ENCODE results near the gene RAP1GDS1. TPM values are rescaled to one million over a fixed set of nuclear protein-coding genes. Genes with fewer than 3 reads are reported as not detected.

The RAP1GDS1 gene, protein sequence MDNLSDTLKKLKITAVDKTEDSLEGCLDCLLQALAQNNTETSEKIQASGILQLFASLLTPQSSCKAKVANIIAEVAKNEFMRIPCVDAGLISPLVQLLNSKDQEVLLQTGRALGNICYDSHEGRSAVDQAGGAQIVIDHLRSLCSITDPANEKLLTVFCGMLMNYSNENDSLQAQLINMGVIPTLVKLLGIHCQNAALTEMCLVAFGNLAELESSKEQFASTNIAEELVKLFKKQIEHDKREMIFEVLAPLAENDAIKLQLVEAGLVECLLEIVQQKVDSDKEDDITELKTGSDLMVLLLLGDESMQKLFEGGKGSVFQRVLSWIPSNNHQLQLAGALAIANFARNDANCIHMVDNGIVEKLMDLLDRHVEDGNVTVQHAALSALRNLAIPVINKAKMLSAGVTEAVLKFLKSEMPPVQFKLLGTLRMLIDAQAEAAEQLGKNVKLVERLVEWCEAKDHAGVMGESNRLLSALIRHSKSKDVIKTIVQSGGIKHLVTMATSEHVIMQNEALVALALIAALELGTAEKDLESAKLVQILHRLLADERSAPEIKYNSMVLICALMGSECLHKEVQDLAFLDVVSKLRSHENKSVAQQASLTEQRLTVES
- total RNA-seq = 10 to 100 TPM; 40.5 to 61.4 (median 54.1) TPM

DNA sequence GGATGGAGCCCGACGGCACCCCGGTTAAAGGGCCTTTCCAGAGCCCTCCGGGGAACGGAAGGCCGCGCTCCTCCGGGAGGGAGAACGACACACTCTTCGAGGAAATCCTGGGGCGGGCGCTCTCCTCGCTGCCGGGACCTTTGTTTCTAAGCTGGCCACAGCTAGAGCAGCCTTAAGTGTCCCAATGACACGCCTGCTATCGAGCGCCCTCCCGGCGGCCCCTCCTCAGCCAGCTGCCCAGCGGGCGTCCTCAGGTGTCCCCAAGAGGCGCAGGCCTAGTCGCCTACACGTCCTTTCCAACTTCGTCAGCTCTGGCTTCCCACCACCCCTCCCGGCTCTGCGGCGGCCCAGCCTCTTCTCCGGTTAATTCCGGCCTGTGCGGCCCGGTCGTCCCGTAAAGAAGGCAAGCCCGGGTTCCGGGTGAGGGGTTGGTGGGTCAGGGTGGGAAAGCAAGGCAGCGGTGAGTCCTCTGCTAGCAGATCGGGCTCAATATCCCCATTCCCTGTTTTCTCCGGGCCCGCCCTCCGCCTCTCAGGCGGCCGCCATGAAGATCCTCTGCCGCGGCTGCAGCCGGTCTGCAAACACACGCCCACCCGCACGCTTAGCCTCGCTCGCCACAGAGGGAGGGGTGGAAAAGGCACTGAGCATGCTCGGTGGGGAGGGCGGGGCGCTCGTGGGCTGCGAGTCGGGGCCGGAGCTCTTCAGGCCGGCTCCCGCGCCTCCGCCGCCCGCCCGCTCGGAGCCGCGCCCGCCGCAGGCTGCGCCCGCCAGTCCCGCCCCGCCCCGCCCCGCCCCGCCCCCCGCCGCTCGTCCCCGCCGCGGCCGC is at the start of gene RAP1GDS1:
Gene RAP1GDS1 (plus strand): TSS at position 806 of the 826 bp plus-strand sequence. CDS start 182 bp downstream, outside the sequence.
- peak; percentile 89 for DNase-seq (ENCODE audit: low spot score in 2 of 2)
- peak; percentile 93 for TF ChIP-seq POLR2A (IDR thresholded peaks at IDR 0.05)
- TF ChIP-seq, protein P1, sequence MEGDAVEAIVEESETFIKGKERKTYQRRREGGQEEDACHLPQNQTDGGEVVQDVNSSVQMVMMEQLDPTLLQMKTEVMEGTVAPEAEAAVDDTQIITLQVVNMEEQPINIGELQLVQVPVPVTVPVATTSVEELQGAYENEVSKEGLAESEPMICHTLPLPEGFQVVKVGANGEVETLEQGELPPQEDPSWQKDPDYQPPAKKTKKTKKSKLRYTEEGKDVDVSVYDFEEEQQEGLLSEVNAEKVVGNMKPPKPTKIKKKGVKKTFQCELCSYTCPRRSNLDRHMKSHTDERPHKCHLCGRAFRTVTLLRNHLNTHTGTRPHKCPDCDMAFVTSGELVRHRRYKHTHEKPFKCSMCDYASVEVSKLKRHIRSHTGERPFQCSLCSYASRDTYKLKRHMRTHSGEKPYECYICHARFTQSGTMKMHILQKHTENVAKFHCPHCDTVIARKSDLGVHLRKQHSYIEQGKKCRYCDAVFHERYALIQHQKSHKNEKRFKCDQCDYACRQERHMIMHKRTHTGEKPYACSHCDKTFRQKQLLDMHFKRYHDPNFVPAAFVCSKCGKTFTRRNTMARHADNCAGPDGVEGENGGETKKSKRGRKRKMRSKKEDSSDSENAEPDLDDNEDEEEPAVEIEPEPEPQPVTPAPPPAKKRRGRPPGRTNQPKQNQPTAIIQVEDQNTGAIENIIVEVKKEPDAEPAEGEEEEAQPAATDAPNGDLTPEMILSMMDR (IDR thresholded peaks at IDR 0.05) = peak in 1 of 5 experiments; percentile 20
- peak in 1 of 2 donors; percentile 99 for TF ChIP-seq EP300 (IDR thresholded peaks at IDR 0.05)
- Histone ChIP-seq H3K4me3 (peak within 1 kb of the TSS; percentile 77 to 91 (median 86)), H3K4me1 (peaks cover 0 to 35% (median 16%) of the 10 kb centered on the region in 4 donors), H3K36me3 (no peaks in the 10 kb centered on the region), H3K27me3 (no peaks in the 10 kb centered on the region), H3K27ac (peak within 1 kb of the TSS; percentile 90 to 96 (median 92)), H3K9me3 (no peaks in the 10 kb centered on the region)
- 0 to 1% methylated on average over 35 to 43 of the region's 84 CpGs for WGBS, 2 donors

GRCh38 chr4:98222306-98222705 is 38.9 kb upstream of the RAP1GDS1 start:
- Histone ChIP-seq H3K36me3 (no peaks in the 10 kb centered on the region), H3K4me3 (no peak overlapping the region), H3K4me1 (no peaks in the 10 kb centered on the region), H3K27me3 (no peaks in the 10 kb centered on the region), H3K9me3 (no peaks in the 10 kb centered on the region), H3K27ac (no peak overlapping the region)
- TF ChIP-seq POLR2A (IDR thresholded peaks at IDR 0.05) = no peak
- TF ChIP-seq, protein P1 (IDR thresholded peaks at IDR 0.05) = no peak
- no peak for TF ChIP-seq EP300 (IDR thresholded peaks at IDR 0.05)
- WGBS, 2 donors = 64 to 70% methylated on average over 2 of the region's 2 CpGs
- DNase-seq (ENCODE audit: low spot score in 2 of 2) = no peak

DNA sequence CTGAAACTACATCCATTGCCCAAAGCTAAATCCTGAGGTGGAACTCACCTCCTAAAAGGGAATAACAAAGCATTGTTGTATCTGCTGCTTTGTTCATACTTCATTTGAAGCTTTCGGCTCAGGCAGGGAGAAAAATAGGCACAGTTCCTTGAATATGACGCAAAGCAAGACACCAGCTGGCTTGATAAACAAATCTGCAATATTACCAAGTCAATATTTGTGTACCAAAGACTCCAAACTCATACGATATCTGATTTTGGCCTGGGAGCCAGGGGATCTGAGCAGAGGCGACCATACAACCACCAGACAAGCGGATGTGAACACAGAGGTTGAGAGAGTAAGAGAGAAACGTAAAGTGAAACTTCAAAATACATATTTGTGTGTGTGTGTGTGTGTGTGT is 34.8 kb upstream of the RAP1GDS1 start:
- Histone ChIP-seq H3K4me1 (no peaks in the 10 kb centered on the region), H3K27me3 (no peaks in the 10 kb centered on the region), H3K27ac (no peak overlapping the region), H3K4me3 (no peak overlapping the region), H3K36me3 (no peaks in the 10 kb centered on the region), H3K9me3 (no peaks in the 10 kb centered on the region)
- DNase-seq (ENCODE audit: low spot score in 2 of 2) = no peak
- 94 to 95% methylated on average over 6 of the region's 6 CpGs for WGBS, 2 donors
- TF ChIP-seq EP300 (IDR thresholded peaks at IDR 0.05) (no peak), POLR2A (IDR thresholded peaks at IDR 0.05) (no peak)
- TF ChIP-seq, protein P1 (IDR thresholded peaks at IDR 0.05) = no peak

DNA sequence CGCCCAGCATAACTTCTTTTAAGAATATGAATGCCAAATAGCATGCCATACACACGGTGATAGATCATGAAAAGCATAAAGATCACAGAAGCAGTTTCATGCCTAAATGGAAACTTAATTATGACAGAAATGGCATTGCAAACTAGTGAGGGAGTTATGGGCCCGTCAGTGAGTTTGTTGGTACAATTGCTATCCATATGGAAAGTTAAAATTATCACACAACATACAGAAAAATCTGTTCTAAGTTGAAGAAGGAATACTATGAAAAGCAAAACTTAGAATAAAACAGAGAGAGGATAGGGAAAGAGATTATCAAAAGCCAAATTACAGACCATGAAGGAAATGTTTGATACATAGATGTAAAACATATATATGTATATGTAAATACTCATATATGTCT is 30.2 kb upstream of the RAP1GDS1 start:
- H3K9me3 ChIP-seq = no peaks in the 10 kb centered on the region
- H3K27me3 ChIP-seq = no peaks in the 10 kb centered on the region
- H3K36me3 ChIP-seq = no peaks in the 10 kb centered on the region
- DNase-seq (ENCODE audit: low spot score in 2 of 2) = no peak
- H3K4me3 ChIP-seq = no peak overlapping the region
- H3K4me1 ChIP-seq = no peaks in the 10 kb centered on the region
- H3K27ac ChIP-seq = no peak overlapping the region
- TF ChIP-seq POLR2A (IDR thresholded peaks at IDR 0.05) (no peak), EP300 (IDR thresholded peaks at IDR 0.05) (no peak)
- TF ChIP-seq, protein P1 (IDR thresholded peaks at IDR 0.05) = no peak
- WGBS, 2 donors = 87 to 89% methylated on average over 3 of the region's 3 CpGs
